ENCODE results near the gene ACTL6B. TPM values are rescaled to one million over a fixed set of nuclear protein-coding genes. Genes with fewer than 3 reads are reported as not detected.

The ACTL6B gene
- total and polyA plus RNA-seq, 2 of the 8 experiments (the other 6 are each of a cell fraction or from before 2014, with no cell fraction given), result 2.1 to 4.5 TPM

DNA sequence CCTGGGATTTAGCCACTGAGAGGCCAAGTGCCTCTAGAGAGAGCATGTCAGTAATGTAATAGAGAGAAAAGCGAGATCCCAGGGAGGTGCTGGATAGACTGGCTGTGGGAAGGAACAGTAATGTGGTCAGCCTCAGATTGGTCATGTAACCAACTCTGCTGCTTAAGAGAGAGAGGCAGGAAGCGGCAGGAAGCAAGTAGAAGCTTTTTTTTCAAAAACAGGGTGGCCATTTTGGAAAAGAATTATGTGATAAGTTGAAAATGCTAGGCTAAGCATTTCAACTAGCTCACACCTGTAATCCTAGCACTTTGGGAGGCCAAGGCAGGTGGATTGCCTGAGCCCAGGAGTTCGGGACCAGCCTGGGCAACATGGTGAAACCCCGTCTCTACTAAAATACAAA is 57.8 kb downstream of the ACTL6B start:
- POLR2A ChIA-PET (ENCODE audit: partially characterized antibody), result interaction anchor here (0.6 to 6.6 kb wide), 4 partner anchors 11 to 1083 kb away, joined by 3 to 67 read pairs (median 3); partner anchors contain the start of genes FBXO24 and LRCH4
- FAIRE-seq, result no peak

More for the DNA sequence above, 57.8 kb downstream of the ACTL6B start:
- Histone ChIP-seq H4K5ac (ENCODE audit: insufficient read length, low read depth, low read length) (no peak overlapping the region), H2BK20ac (ENCODE audit: low read length) (no peak overlapping the region), H3K4ac (replicated peaks; ENCODE audit: insufficient read length, low read depth, low read length) (no peak overlapping the region), H2BK15ac (ENCODE audit: low read length) (no peak overlapping the region), H3K79me1 (ENCODE audit: low read depth, low read length) (0 out of 2 replicates have a peak, but pooled peaks cover 4% of the 10 kb centered on the region), H4K8ac (ENCODE audit: extremely low read depth, insufficient read depth, low read length) (no peak overlapping the region), H3K27me3 (replicated peaks in 1 of 4; ENCODE audit: control insufficient read depth in 3 of 4, extremely low read depth in 1 of 4, insufficient read depth in 3 of 4, low read length in 3 of 4) (no peaks in the 10 kb centered on the region; a peak in 2 of 7 replicates), H3K56ac (replicated peaks; ENCODE audit: insufficient read length, low read depth, low read length) (no peak overlapping the region), H3K27ac (ENCODE audit: low read depth, low read length) (no peak overlapping the region), H3K9me3 (ENCODE audit: insufficient read depth in 2 of 2, low read depth in 1 of 2, low read length in 1 of 2) (no peaks in the 10 kb centered on the region), H2BK12ac (ENCODE audit: low read depth, low read length) (no peak overlapping the region), H2AFZ (ENCODE audit: low read length) (no peak overlapping the region), H3K4me3 (ENCODE audit: extremely low read depth in 1 of 4, insufficient read depth in 2 of 4, low read depth in 3 of 4, low read length in 4 of 4) (no peak overlapping the region), H3K4me2 (ENCODE audit: insufficient read depth in 1 of 2, low read depth in 2 of 2, low read length in 2 of 2) (no peak overlapping the region), H3K23me2 (ENCODE audit: low read depth, low read length) (peaks cover 7% of the 10 kb centered on the region), H3K14ac (ENCODE audit: insufficient read length) (no peak overlapping the region), H3K23ac (ENCODE audit: insufficient read length) (no peak overlapping the region), H2AK5ac (ENCODE audit: low read depth, low read length) (no peak overlapping the region), H4K91ac (replicated peaks; ENCODE audit: insufficient read length, low read length) (no peak overlapping the region), H3K9ac (replicated peaks in 1 of 4; ENCODE audit: extremely low read depth in 1 of 4, low read depth in 3 of 4, low read length in 3 of 4) (no peak overlapping the region), H3K36me3 (ENCODE audit: control insufficient read depth in 2 of 4, insufficient read depth in 4 of 4, low read length in 3 of 4) (peaks cover 0 to 6% (median 3%) of the 10 kb centered on the region in 4 experiments; a peak in 4 of 8 replicates), H3K79me2 (ENCODE audit: control insufficient read depth in 1 of 2, insufficient read depth in 2 of 2, low read length in 2 of 2) (peaks cover 0 to 6% of the 10 kb centered on the region in 2 experiments; a peak in 1 of 4 replicates), H2BK5ac (ENCODE audit: low read depth, low read length) (no peak overlapping the region), H2BK120ac (replicated peaks; ENCODE audit: low read depth, low read length) (no peak overlapping the region), H4K20me1 (replicated peaks in 1 of 2; ENCODE audit: control insufficient read depth in 1 of 2, insufficient read depth in 2 of 2, low read length in 2 of 2) (peaks cover 0 to 5% of the 10 kb centered on the region in 2 experiments), H3K4me1 (replicated peaks in 1 of 4; ENCODE audit: control insufficient read depth in 3 of 4, insufficient read depth in 4 of 4, low read length in 3 of 4) (peaks cover 0 to 20% (median 15%) of the 10 kb centered on the region in 4 experiments; a peak in 6 of 7 replicates), H3K18ac (ENCODE audit: extremely low read depth, low read length) (no peak overlapping the region)
- no peak for DNase-seq (ENCODE audit: low read depth in 1 of 2, low spot score in 2 of 2)
- WGBS, 2 experiments (ENCODE audit: extremely low coverage in 1 of 2, insufficient coverage in 1 of 2, insufficient read length in 1 of 2, insufficient replicate concordance in 2 of 2, low coverage in 1 of 2, low lambda C conversion rate in 2 of 2, missing lambda C conversion rate in 1 of 2), result 94% methylated on average over 4 of the region's 4 CpGs; no CpG with 5 or more reads in 1 of the 2 experiments
- CTCF ChIA-PET (ENCODE audit: partially characterized antibody), result interaction anchor here (0.5 to 1.8 kb wide), 9 partner anchors 12 to 41 kb away, joined by 3 to 5 read pairs (median 3); partner anchors contain the start of genes FBXO24 and MOSPD3
- TF ChIP-seq TCF12 (IDR thresholded peaks at IDR 0.05; ENCODE audit: low read depth, low read length), result no peak
- TF ChIP-seq FOSL1 (IDR thresholded peaks at IDR 0.05; ENCODE audit: insufficient read depth, low read depth, low read length), result no peak
- TF ChIP-seq CREB1 (IDR thresholded peaks at IDR 0.05), result no peak
- no peak for TF ChIP-seq PHF8 (conservative IDR thresholded peaks at IDR 0.05; ENCODE audit: low read depth, low read length)
- no peak for TF ChIP-seq BRCA1 (IDR thresholded peaks at IDR 0.05; ENCODE audit: low read depth, low read length)
- no peak for TF ChIP-seq TAF7 (optimal IDR thresholded peaks at IDR 0.05; ENCODE audit: borderline replicate concordance, low read depth, low read length)
- TF ChIP-seq CEBPB (IDR thresholded peaks at IDR 0.05; ENCODE audit: low read depth, low read length), result no peak
- no peak for TF ChIP-seq POLR2A (IDR thresholded peaks at IDR 0.05; ENCODE audit: control extremely low read depth in 1 of 2, low read depth in 2 of 2, low read length in 2 of 2)
- TF ChIP-seq CHD1 (IDR thresholded peaks at IDR 0.05; ENCODE audit: low read depth, low read length), result no peak
- no peak for TF ChIP-seq CBX8 (IDR thresholded peaks at IDR 0.05; ENCODE audit: borderline replicate concordance, low read depth, low read length)
- TF ChIP-seq SRF (IDR thresholded peaks at IDR 0.05; ENCODE audit: low read depth, low read length), result no peak
- no peak for TF ChIP-seq KDM4A (IDR thresholded peaks at IDR 0.05; ENCODE audit: low read depth, low read length, severe bottlenecking)
- TF ChIP-seq TAF1 (IDR thresholded peaks at IDR 0.05; ENCODE audit: low read depth, low read length), result no peak

Measured in H1 (cell line).